Measurements from ENCODE around the gene RDX. TPM values are rescaled to one million over a fixed set of nuclear protein-coding genes. Genes with fewer than 3 reads are reported as not detected.
A peak's percentile ranks its signal among the peaks of the same experiment; 100 is the strongest.

The RDX gene
- total RNA-seq, 1 experiment from 2014 or later = 0.71 TPM

- H3K4me3 ChIP-seq (ENCODE audit: low read length) = no peak overlapping the region
- H3K9me3 ChIP-seq (ENCODE audit: low read length) = no peaks in the 10 kb centered on the region
- H3K4me1 ChIP-seq (ENCODE audit: low read length) = peaks cover 3% of the 10 kb centered on the region
- H3K9me2 ChIP-seq (replicated peaks; ENCODE audit: insufficient read depth, low read length) = no peaks in the 10 kb centered on the region
- no peak overlapping the region for H3K27ac ChIP-seq (ENCODE audit: low read length)
- no peaks in the 10 kb centered on the region for H3K36me3 ChIP-seq (ENCODE audit: insufficient read depth, low read length)
- DNase-seq = no peak
- no peaks in the 10 kb centered on the region; the same call in 1 of the 2 replicates for H4K20me1 ChIP-seq (ENCODE audit: insufficient read depth, low read depth, low read length)
- no peaks in the 10 kb centered on the region for H3K79me2 ChIP-seq (ENCODE audit: low read length)
- no peaks in the 10 kb centered on the region; the same call in 1 of the 2 replicates for H3K27me3 ChIP-seq (ENCODE audit: low read length)
- H2AFZ ChIP-seq (ENCODE audit: low read length) = no peak overlapping the region
- H3K9ac ChIP-seq (ENCODE audit: low read length) = no peak overlapping the region
- no peak overlapping the region for H3K4me2 ChIP-seq (ENCODE audit: low read depth, low read length, poor library complexity, severe bottlenecking)
These were observed 4.6 kb upstream of the RDX start for GRCh38 chr11:110301032-110301431.

GRCh38 chr11:110299006-110299785 is 2.8 kb upstream of the RDX start:
- no peaks in the 10 kb centered on the region; the same call in 1 of the 2 replicates for H3K27me3 ChIP-seq (ENCODE audit: low read length)
- no peak overlapping the region for H3K27ac ChIP-seq (ENCODE audit: low read length)
- no peaks in the 10 kb centered on the region for H3K79me2 ChIP-seq (ENCODE audit: low read length)
- no peaks in the 10 kb centered on the region; the same call in 1 of the 2 replicates for H4K20me1 ChIP-seq (ENCODE audit: insufficient read depth, low read depth, low read length)
- no peaks in the 10 kb centered on the region for H3K9me3 ChIP-seq (ENCODE audit: low read length)
- no peak overlapping the region for H3K9ac ChIP-seq (ENCODE audit: low read length)
- H3K4me1 ChIP-seq (ENCODE audit: low read length) = peaks cover 11% of the 10 kb centered on the region
- no peak for DNase-seq
- no peak overlapping the region for H3K4me2 ChIP-seq (ENCODE audit: low read depth, low read length, poor library complexity, severe bottlenecking)
- H2AFZ ChIP-seq (ENCODE audit: low read length) = no peak overlapping the region
- H3K36me3 ChIP-seq (ENCODE audit: insufficient read depth, low read length) = no peaks in the 10 kb centered on the region
- H3K9me2 ChIP-seq (replicated peaks; ENCODE audit: insufficient read depth, low read length) = no peaks in the 10 kb centered on the region
- H3K4me3 ChIP-seq (ENCODE audit: low read length) = no peak overlapping the region

GRCh38 chr11:110298301-110298765 is 1.9 kb upstream of the RDX start:
- Histone ChIP-seq H3K9me3 (ENCODE audit: low read length) (no peaks in the 10 kb centered on the region), H3K4me2 (ENCODE audit: low read depth, low read length, poor library complexity, severe bottlenecking) (no peak overlapping the region)

GRCh38 chr11:110297726-110298300 is 1.4 kb upstream of the RDX start:
- H3K9ac ChIP-seq (ENCODE audit: low read length) = no peak overlapping the region
- H3K27ac ChIP-seq (ENCODE audit: low read length) = no peak overlapping the region
- no peaks in the 10 kb centered on the region for H3K36me3 ChIP-seq (ENCODE audit: insufficient read depth, low read length)
- H3K79me2 ChIP-seq (ENCODE audit: low read length) = no peaks in the 10 kb centered on the region
- H3K27me3 ChIP-seq (ENCODE audit: low read length) = no peaks in the 10 kb centered on the region; the same call in 1 of the 2 replicates
- DNase-seq = no peak
- H2AFZ ChIP-seq (ENCODE audit: low read length) = no peak overlapping the region
- no peak overlapping the region for H3K4me2 ChIP-seq (ENCODE audit: low read depth, low read length, poor library complexity, severe bottlenecking)
- H3K4me1 ChIP-seq (ENCODE audit: low read length) = peaks cover 11% of the 10 kb centered on the region
- no peaks in the 10 kb centered on the region for H3K9me3 ChIP-seq (ENCODE audit: low read length)
- H3K9me2 ChIP-seq (replicated peaks; ENCODE audit: insufficient read depth, low read length) = no peaks in the 10 kb centered on the region
- H3K4me3 ChIP-seq (ENCODE audit: low read length) = no peak overlapping the region
- H4K20me1 ChIP-seq (ENCODE audit: insufficient read depth, low read depth, low read length) = no peaks in the 10 kb centered on the region; the same call in 1 of the 2 replicates

More at GRCh38 chr11:110298301-110298765, 1.9 kb upstream of the RDX start:
- no peak overlapping the region for H3K4me3 ChIP-seq (ENCODE audit: low read length)
- H3K36me3 ChIP-seq (ENCODE audit: insufficient read depth, low read length) = no peaks in the 10 kb centered on the region
- no peaks in the 10 kb centered on the region for H3K9me2 ChIP-seq (replicated peaks; ENCODE audit: insufficient read depth, low read length)
- peaks cover 11% of the 10 kb centered on the region for H3K4me1 ChIP-seq (ENCODE audit: low read length)
- H2AFZ ChIP-seq (ENCODE audit: low read length) = no peak overlapping the region
- no peaks in the 10 kb centered on the region for H3K79me2 ChIP-seq (ENCODE audit: low read length)
- no peak overlapping the region for H3K9ac ChIP-seq (ENCODE audit: low read length)
- H3K27ac ChIP-seq (ENCODE audit: low read length) = no peak overlapping the region
- no peak for DNase-seq
- H4K20me1 ChIP-seq (ENCODE audit: insufficient read depth, low read depth, low read length) = no peaks in the 10 kb centered on the region; the same call in 1 of the 2 replicates
- no peaks in the 10 kb centered on the region; the same call in 1 of the 2 replicates for H3K27me3 ChIP-seq (ENCODE audit: low read length)

- Histone ChIP-seq H3K9me2 (replicated peaks; ENCODE audit: insufficient read depth, low read length) (no peaks in the 10 kb centered on the region), H3K4me3 (ENCODE audit: low read length) (no peak overlapping the region), H3K4me2 (ENCODE audit: low read depth, low read length, poor library complexity, severe bottlenecking) (no peak overlapping the region), H2AFZ (ENCODE audit: low read length) (no peak overlapping the region), H3K27me3 (ENCODE audit: low read length) (no peaks in the 10 kb centered on the region; the same call in 1 of the 2 replicates), H3K4me1 (ENCODE audit: low read length) (peaks cover 11% of the 10 kb centered on the region), H3K9me3 (ENCODE audit: low read length) (no peaks in the 10 kb centered on the region), H3K27ac (ENCODE audit: low read length) (no peak overlapping the region), H4K20me1 (ENCODE audit: insufficient read depth, low read depth, low read length) (no peaks in the 10 kb centered on the region; the same call in 1 of the 2 replicates), H3K9ac (ENCODE audit: low read length) (no peak overlapping the region), H3K79me2 (ENCODE audit: low read length) (no peaks in the 10 kb centered on the region), H3K36me3 (ENCODE audit: insufficient read depth, low read length) (no peaks in the 10 kb centered on the region)
- no peak for DNase-seq
These were observed 787 bp upstream of the RDX start for GRCh38 chr11:110297076-110297725.

- peak overlapping the region; percentile 98 for H3K4me2 ChIP-seq (ENCODE audit: low read depth, low read length, poor library complexity, severe bottlenecking)
- peak overlapping the region; percentile 78 for H2AFZ ChIP-seq (ENCODE audit: low read length)
- peak; percentile 84 for DNase-seq
- H3K4me1 ChIP-seq (ENCODE audit: low read length) = peaks cover 11% of the 10 kb centered on the region
- H3K36me3 ChIP-seq (ENCODE audit: insufficient read depth, low read length) = no peaks in the 10 kb centered on the region
- H3K9me2 ChIP-seq (replicated peaks; ENCODE audit: insufficient read depth, low read length) = no peaks in the 10 kb centered on the region
- peak overlapping the region; percentile 59 for H3K9ac ChIP-seq (ENCODE audit: low read length)
- H3K9me3 ChIP-seq (ENCODE audit: low read length) = no peaks in the 10 kb centered on the region
- H4K20me1 ChIP-seq (ENCODE audit: insufficient read depth, low read depth, low read length) = no peaks in the 10 kb centered on the region; the same call in 1 of the 2 replicates
- H3K4me3 ChIP-seq (ENCODE audit: low read length) = peak overlapping the region; percentile 72
- H3K27ac ChIP-seq (ENCODE audit: low read length) = no peak overlapping the region
- H3K27me3 ChIP-seq (ENCODE audit: low read length) = no peaks in the 10 kb centered on the region; the same call in 1 of the 2 replicates
- H3K79me2 ChIP-seq (ENCODE audit: low read length) = no peaks in the 10 kb centered on the region
These were observed 736 bp downstream of the RDX start for GRCh38 chr11:110295531-110296225.

GRCh38 chr11:110295086-110295485 is 1.3 kb downstream of the RDX start:
- no peaks in the 10 kb centered on the region for H3K9me3 ChIP-seq (ENCODE audit: low read length)
- H2AFZ ChIP-seq (ENCODE audit: low read length) = no peak overlapping the region
- peak overlapping the region; percentile 98 for H3K4me2 ChIP-seq (ENCODE audit: low read depth, low read length, poor library complexity, severe bottlenecking)
- H3K36me3 ChIP-seq (ENCODE audit: insufficient read depth, low read length) = no peaks in the 10 kb centered on the region
- H3K27me3 ChIP-seq (ENCODE audit: low read length) = no peaks in the 10 kb centered on the region; the same call in 1 of the 2 replicates
- DNase-seq = no peak
- H3K4me1 ChIP-seq (ENCODE audit: low read length) = peaks cover 11% of the 10 kb centered on the region
- H3K9ac ChIP-seq (ENCODE audit: low read length) = no peak overlapping the region
- no peaks in the 10 kb centered on the region for H3K9me2 ChIP-seq (replicated peaks; ENCODE audit: insufficient read depth, low read length)
- no peaks in the 10 kb centered on the region; the same call in 1 of the 2 replicates for H4K20me1 ChIP-seq (ENCODE audit: insufficient read depth, low read depth, low read length)
- no peak overlapping the region for H3K27ac ChIP-seq (ENCODE audit: low read length)
- no peak overlapping the region for H3K4me3 ChIP-seq (ENCODE audit: low read length)
- H3K79me2 ChIP-seq (ENCODE audit: low read length) = no peaks in the 10 kb centered on the region
